ENCODE results near the gene BCAT1. TPM values are rescaled to one million over a fixed set of nuclear protein-coding genes. Genes with fewer than 3 reads are reported as not detected.
"Not testable (repeated sequence)": the region's sequence is repeated elsewhere in the genome, so short reads cannot be mapped to it uniquely, and the experiment has no call there.

The BCAT1 gene
- total RNA-seq, 1 donor from 2014 or later, result 103 TPM

DNA sequence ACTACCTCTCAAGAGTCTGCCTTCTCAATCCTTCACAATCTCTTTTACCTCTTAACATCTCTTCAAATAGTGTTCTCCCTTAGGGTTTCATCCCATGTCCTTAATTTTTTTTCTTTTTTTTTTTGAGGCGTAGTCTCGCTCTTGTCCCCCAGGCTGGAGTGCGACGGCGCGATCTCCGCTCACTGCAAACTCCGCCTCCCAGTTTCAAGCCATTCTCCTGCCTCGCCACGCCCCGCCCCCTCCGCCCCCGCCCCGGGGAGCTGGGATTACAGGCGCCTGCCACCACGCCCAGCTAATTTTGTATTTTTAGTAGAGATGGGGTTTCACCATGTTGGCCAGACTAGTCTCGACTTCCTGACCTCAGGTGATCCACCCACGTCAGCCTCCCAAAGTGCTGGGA is 7.0 kb upstream of the BCAT1 start:
- DNase-seq, result no peak

DNA sequence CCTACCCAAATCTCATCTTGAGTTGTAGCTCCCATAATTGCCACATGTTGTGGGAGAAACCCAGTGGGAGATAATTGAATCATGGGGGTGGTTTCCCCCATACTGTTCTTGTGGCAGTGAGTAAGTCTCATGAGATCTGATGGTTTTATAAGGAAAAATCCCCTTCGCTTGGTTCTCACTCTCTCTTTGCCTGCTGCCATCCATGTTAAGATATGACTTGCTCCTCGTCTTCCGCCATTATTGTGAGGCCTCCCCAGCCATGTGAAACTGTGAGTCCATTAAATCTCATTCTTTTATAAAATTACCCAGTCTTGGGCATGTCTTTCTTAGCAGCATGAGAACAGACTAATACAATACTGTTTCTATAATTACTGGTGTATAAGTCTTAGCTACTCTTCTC is 6.5 kb upstream of the BCAT1 start:
- no peak for DNase-seq

DNA sequence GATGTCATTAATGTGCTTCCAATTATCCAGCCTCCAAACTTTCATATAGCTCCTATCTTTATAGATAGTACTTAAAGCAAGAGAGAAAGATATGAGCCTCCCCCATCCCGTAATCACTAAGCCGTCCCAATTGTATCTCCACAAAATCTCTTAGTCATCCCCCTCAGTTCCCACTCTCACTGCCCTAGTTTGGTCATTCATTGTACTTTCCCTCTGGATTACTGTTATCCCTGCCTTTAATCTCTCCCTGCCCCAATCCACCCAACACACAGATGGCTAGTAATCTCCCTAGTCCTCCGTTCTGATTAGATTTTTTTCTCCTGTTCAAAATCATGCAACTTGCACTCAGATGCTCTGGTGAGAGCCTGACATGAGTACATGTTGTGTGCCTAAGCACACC is 5.4 kb upstream of the BCAT1 start:
- no peak for DNase-seq

DNA sequence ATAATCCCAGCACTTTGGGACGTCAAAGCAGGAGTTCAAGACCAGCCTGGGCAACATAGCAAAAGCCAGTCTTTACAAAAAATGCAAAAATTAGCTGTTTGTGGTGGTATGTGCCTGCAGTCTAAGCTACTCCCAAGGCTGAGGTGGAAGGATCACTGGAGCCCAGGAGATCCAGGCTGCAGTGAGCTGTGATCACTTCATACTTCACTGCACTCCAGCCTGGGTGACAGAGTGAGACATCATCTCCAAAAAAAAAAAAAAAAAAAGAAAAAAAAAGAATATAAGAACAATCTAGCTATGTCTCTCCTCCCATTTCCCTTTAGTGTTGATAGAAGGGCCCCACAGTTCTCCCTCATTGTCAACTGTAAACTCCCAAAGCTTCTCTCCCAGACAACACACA is 3.5 kb upstream of the BCAT1 start:
- DNase-seq, result no peak

DNA sequence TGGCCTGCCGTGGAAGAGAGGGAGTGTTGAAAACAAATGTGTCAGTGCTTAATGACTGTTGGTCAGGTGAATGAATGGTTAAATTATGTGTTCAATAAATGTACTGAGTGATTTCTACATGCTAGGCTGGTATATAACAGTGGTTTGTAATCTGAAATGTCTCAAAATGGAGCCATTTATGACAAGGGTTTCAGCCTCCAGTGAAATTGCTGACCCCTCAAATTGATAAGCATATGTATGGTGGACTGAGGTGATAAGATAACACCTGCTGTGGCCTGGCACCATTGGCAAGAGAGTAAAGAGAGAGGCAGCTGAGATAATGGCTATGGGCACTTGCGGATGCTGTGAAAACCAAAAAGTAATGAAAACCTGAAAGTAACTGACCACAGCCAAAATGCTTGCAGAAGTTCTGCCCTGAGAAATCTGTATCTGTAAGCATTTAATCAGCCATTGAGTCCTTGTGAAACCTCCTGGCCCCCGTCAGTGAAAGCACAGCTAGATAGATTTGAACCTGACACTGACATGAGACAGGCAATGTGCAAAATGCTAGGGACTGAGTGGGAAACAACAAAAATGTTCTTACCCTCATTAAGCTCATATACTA is 1.4 kb upstream of the BCAT1 start:
- no peak for DNase-seq

DNA sequence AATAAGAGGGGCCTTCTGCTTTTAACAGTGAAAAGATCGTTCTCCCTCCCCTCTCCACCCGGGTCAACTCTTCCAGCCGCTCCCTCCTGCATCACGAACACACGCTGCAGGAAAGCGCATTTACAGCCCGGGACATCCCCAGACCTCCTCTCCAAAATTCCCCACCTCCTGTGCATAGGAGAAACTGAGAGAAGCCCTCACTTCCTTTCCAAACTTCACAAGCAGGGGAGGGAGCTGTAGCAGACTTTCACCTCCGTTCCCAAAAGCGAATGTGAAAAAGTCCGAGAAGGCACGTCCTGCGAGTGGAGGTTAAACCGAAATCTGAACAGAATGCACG is 513 bp downstream of the BCAT1 start:
- peak; percentile 55 for DNase-seq

DNA sequence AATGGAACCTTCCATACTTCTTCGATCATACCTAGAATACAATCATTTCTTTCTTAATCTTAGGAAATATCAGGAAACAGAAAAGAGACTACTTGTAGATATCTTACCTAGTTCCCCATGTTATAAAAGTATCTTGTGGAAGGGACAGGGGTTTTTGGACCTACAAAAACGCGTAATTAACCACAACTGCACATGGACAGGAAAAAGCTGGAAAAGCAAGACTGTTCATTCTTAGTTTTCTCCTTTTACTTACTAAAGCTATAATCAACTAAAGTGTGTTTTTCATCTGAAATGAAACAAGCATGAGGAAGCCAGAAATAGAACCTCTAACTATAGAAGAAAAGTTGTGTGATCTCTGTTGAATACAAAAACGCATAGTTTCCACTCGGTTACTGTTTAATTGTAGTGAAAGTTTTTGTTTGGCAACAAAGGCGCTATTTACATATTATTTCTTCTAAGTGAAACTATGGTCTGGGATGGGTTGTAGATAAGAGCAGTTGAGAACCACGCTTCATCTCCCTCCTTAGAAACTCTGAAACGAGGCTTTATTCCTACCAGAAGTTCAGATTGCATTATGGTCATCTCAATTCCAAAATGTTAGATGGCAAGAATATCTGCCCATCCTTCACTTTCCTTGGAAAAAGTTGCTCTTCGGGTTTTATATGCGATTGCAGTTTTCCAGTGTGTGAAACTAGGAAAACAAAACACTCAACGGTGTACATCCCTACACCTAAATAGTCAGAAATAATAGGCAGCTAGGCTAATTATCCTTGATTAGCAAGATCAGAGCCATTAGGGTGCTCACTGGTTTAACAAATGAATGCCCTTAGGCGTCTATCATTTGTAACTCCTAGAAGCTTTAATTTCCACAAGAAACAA is 1.1 kb downstream of the BCAT1 start:
- peak; percentile 39 for DNase-seq

DNA sequence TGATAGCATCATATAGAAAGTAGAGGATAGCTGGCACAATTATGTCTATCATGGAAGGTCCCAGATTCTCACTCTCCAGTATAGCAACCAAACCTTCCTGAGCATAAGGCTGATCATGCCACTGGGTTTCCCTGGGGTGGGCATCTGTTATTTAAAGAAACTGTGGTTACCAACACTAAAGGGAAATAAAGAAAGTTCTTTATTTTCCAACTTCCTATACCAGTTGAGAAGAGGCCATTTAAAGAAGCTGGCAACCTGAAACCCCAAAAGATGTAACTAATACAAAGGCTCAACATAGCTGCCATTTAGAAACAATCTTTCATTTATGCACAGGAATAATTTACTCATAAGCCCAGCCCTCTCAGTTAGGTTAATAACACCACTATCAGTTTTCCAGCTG is 3.1 kb downstream of the BCAT1 start:
- no peak for DNase-seq

DNA sequence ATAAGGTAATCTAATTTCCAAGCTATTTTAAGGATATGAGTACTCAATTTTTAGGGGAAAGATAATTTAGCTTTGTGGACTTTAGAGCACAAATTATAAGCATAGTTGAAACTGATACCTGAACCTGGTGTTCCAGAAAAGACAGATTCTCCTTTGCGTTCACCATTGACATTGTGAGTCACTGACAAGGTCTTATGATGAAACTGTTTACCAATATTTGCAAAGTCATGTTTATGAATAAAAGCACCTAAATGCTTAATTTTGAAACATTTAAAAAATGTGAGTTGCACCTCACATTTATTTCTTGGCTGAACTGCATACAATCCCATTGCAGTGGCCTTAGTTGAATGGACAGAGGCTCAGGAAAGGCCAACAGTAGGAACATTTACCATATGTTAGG is 3.9 kb downstream of the BCAT1 start:
- DNase-seq, result no peak

DNA sequence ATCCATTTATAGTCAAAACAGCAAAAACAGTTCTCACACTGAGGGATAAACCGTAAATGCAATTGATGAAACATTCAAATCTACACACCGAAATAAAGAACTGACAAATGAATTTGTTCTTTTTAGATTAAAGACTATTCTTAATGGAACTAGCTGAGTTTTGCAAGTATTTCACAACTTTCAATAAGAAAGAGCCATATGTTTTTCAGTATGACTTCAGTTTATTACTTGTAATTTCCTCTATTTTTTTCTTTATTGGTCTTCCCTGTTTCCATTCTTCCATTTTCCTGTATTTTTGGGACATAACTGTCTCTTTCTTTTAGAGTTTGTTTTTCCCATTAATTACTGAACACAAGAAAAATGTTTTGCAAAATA is 4.3 kb downstream of the BCAT1 start:
- DNase-seq, result no peak

DNA sequence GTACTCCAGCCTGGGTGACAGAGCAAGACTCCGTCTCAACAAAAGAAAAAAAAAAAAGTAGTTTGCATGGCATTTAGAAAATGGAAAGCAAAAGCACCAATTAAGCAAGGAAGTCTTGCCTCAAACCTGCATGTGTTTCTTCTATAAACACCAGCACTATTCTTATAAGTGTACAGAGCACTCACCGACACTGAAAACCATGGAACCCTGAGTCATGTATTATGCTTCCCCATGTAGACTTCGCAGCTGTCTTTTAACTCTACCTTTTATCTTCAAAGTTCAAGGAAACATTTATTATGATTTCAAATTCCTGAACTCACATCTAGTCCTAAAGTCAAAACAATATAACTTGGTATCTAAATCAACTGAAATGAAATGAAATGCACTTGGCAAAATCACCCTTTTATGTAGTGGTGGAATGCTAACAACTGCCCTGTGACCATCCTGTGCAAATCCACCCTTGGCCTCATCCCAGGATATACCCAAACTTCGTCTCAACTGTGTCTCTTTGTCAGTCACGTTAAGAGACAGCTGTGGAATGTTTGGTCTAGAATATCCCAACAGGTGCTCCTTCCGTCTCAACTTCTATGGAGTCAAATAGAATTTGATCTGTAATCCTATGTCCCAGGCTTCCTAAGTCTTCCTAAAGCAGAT is 4.8 kb downstream of the BCAT1 start:
- DNase-seq, result peak; percentile 67

DNA sequence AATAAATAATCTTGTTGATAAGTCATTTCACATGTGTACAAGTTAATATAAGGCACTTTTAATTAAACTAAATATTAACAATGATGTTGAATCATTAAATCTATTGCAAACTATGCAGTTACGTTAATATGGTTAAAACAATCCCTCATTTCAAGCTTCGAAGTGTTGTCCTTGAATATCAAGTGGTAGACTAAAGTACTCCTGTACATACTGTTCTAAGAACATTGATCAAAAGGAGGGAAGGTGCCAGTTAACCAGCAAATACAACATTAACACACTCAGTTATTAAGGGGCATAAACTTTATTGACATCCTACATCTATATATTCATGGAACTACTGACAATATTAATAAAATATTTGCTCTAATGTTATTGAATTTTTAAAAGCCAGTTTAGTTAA is 8.7 kb downstream of the BCAT1 start:
- no peak for DNase-seq

DNA sequence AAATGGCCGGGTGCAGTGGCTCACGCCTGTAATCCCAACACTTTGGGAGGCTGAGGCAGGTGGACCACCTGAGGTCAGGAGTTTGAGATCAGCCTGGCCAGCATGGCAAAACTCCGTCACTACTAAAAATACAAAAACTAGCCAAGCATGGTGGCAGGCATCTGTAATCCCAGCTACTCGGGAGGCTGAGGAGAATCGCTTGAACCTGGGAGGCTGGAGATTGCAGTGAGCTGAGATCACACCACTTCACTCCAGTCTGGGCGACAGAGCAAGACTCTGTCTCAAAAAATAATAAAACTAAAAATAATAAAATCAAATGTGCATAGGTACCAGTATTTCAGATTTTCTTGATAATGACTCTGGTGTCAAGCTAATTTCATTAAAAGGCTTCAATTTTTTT is 9.3 kb downstream of the BCAT1 start:
- not testable (repeated sequence) for DNase-seq

DNA sequence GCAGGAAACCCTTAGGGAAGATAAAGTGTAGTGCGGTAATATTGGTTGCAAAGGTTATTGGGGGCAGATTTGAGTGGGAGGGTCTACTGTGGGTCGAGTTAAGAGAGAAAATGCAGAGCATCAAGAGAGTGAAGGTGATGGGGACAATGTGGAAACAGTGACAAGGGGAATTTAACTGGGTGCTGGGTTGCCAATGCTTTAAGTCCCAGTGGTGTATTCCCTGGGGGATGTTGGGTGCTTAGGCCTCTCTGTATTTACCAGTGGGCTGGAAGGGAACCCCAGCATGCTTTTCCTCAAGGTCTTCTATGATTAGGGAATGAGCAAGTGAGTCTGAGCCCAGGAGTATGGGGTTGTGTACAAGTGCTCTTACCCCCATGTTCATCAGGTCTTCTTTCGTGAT is 10.6 kb downstream of the BCAT1 start:
- DNase-seq, result no peak

DNA sequence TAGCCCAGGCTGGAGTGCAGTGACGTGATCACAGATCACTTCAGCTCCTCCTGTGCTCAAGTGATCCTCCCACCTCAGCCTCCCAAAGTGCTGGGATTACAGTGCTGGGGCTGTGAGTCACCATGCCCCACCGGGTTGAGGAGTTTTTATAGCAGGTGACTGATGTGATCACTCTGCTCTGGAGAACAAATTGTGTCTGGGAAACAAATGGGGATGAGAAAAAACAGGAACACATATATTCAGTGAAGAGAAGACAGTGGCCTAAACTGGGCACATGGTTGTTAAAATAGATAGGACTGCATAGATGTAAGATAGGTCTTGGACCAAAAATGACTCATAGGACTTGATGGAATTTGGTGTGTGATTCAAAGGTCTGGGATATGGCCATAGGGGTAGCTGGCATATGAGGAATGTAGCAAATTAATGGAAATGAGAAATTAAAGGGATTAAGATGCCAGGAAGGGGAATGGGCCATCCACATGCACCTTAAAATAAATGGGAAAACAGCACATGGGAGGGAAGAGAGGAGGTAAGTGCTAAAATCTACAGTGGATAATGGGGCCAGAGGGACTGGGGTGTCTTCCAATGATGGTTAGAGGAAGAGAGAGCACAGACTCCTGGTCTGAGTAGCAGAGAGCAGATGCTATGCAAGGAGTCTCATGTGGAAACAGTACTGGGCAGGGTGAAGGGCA is 11.2 kb downstream of the BCAT1 start:
- no peak for DNase-seq

DNA sequence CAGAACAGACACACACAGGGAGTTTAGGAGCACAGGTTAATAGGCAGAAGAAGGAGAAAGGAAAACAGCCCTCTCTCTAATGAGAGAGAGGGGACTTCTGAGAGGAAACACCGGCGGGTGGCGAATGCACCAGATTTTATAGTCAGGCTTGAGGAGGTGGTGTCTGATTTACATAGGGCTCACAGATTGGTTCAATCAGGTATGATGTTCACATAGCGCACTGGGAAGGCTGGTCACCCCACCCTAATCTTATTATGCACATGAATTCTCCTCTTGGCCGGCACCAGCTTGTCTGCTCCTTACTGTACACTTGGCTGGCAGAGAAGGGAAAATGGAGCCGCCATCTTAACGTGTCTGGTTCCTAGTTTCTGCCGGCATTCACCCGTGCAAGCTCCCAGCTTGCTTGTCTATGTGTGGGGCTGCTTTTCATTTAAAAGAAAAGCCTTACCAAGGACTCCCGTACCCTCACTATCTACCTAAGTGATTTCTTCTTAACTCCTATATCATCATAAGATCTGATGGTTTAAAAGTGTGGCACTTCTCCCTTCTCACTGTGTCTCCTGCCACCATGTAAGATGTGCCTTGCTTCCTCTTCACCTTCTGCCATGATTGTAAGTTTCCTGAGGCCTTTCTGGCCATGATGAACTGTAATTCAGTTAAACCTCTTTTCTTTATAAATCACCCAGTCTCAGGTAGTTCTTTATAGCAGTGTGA is 15.1 kb downstream of the BCAT1 start:
- DNase-seq, result no peak

DNA sequence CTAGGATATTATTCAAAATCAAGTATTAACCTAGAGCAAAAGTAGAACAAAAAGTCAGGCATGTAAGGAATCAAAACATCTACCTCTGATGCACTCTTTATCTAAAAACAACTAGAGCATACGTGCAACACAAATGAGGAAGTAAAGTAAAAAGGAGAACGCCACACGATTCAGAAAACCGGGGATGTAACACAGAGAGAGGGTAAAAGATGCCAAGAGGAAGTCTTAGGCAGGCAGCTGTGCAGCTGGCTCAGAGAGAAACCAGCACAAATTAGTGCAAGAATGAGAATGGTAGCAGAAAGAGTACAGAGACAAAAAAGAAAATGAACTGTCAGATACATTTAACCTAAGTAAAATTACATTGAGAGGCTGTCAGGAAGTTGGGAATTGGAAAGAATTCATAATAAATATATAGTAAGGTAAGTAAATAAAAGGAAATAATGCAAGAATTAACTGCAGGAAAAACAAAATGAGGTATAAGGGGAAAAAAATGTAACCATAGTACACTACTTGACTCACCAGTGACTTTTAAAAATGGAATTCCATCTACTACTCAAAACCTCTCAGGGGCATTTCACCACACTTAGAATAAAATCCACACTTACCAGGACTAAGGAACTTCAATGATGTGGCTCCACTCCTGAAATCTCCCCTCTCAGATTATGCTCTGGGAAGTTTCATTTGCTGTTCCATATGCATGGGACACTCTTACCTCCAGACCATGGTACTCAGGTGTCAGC is 17.1 kb downstream of the BCAT1 start:
- DNase-seq, result peak; percentile 38

DNA sequence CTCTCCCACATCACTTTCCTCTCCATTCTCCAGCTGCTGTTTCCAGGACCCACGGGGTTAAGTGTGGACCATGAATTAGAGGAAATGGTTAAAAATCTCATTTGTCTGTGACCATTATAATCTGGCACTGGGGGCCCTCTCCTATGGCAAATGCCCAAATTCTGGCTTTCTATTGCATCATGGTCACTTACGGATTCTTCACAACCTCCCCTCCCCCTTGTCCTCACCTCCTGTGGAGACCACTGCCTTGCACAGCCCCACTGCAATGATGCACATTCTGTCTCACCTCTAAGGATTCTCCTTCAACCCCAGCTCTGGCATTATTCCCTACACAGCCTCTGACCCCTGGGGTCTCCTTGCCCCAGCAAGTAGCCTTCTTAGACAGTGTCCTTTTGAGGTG is 18.9 kb downstream of the BCAT1 start:
- DNase-seq, result no peak

DNA sequence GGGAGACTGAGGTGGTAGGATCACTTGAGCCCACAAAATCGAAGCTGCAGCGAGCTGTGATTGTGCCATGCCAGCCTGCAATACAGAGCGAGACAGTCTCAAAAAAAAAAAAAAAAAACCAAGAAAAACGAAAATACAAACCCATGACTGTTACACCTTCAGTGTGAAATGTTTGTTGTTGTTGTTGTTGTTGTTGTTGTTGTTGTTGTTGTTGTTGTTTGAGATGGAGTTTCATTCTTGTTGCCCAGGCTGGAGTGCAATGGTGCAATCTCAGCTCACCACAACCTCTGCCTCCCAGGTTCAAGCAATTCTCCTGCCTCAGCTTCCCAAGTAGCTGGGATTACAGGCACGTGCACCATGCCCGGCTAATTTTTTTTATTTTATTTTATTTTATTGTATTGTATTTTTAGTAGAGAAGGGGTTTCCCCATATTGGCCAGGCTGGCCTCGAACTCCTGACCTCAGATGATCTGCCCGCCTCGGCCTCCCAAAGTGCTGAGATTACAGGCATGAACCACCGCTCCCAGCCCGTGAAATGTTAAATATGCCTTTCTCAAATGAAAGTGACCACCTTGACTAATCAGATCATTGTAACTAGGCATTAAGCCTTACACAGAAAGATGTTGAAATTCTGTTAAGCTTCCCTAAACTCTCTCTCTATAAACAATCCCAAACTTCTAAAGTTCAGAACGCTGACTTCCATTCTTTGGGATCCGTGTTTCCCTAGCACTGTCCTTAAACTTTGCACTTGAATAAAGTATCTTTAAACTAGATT is 20.2 kb downstream of the BCAT1 start:
- not testable (repeated sequence) for DNase-seq

DNA sequence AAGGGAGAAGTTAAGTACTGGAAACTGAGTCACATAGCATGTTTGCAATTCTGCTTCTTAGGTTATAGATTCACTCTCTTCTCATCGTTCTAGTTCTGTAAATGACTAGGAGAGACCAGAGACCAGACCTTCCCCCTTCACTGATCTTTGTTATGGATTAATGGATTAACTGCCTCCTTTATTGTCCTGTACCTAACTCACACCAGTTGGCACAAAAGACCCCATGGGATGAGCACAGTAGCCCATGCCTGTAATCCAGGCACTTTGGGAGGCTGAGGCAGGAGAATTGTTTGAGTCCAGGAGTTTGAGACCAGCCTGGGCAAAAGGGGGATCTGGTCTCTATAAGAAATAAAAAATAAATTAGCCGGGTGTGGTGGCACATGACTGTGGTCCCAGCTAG is 20.8 kb downstream of the BCAT1 start:
- DNase-seq, result no peak

DNA sequence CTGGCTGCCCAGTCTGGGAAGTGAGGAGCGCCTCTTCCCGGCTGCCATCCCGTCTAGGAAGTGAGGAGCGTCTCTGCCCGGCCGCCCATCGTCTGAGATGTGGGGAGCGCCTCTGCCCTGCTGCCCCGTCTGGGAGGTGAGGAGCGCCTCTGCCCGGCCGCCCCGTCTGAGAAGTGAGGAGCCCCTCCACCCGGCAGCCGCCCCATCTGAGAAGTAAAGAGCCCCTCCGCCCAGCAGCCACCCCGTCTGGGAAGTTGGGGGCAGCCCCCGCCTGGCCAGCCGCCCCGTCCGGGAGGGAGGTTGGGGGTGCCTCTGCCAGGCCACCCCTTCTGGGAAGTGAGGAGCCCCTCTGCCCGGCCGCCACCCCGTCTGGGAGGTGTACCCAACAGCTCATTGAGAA is 22.8 kb downstream of the BCAT1 start:
- DNase-seq, result not testable (repeated sequence)
